K562 (cell line): ENCODE results near the gene HADHB. TPM values are rescaled to one million over a fixed set of nuclear protein-coding genes. Genes with fewer than 3 reads are reported as not detected.

ENCODE experiments used
- C11orf30 ChIP-seq: fragments of 450-650 bp; IDR thresholded peaks from 2 replicates; pipeline ENCODE4 v1.6.1; 2016; ENCODE audit warnings: low read depth, mild to moderate bottlenecking
- ETV1 ChIP-seq: fragments of 450-650 bp; conservative IDR thresholded peaks from 2 replicates; pipeline ENCODE4 v1.6.1; 2016; ENCODE audit warnings: missing genetic modification characterization, control low read depth, low read depth, missing compliant biosample characterization
- FOS ChIP-seq: IDR thresholded peaks from 3 replicates; pipeline ENCODE4 v1.6.1; 2011; ENCODE audit not compliant: insufficient read length; ENCODE audit errors: extremely low read depth
- HDGF ChIP-seq: fragments of 450-650 bp; IDR thresholded peaks from 2 replicates; pipeline ENCODE4 v1.6.1; 2016
- HLTF ChIP-seq: fragments of 450-650 bp; IDR thresholded peaks from 2 replicates; pipeline ENCODE4 v1.6.1; 2016
- SAFB2 ChIP-seq: fragments of 200-400 bp; formaldehyde crosslinking; IDR thresholded peaks from 2 replicates; pipeline ENCODE4 v1.6.1; 2018; ENCODE audit warnings: borderline replicate concordance, low read length, low read depth, moderate library complexity; ENCODE audit not compliant: severe bottlenecking
- SREBF2 ChIP-seq: sonication (generic); formaldehyde crosslinking; IDR thresholded peaks from 2 replicates; pipeline ENCODE4 v1.4.0; 2020; ENCODE audit warnings: mild to moderate bottlenecking, missing genetic modification reagents
- SRSF3 ChIP-seq: fragments of 200-400 bp; formaldehyde crosslinking; IDR thresholded peaks from 2 replicates; pipeline ENCODE4 v1.6.1; 2016; ENCODE audit warnings: mild to moderate bottlenecking, low read length, moderate library complexity; ENCODE audit not compliant: insufficient read depth
- ZNF699 ChIP-seq: fragments of 250-450 bp; sonication (Bioruptor Pico); IDR thresholded peaks from 2 replicates; pipeline ENCODE4 v1.8.0; 2021; ENCODE audit warnings: mild to moderate bottlenecking, moderate library complexity; ENCODE audit not compliant: insufficient replicate concordance
- polyA plus RNA-seq, 8 experiments: library from polyadenylated mRNA; depleted of rRNA in 4 of 8; stranded (reverse) in 5 of 8; unstranded in 3 of 8; fragments of >200 nt; fragmentation: Nextera tagmentation in 2 of 8; fragmentation: Illumina TruSeq in 1 of 8; extraction: Ambion mirVana in 2 of 8; extraction: Trizol in 1 of 8; gene quantifications; 2 replicates each; pipeline versions ENCODE4 v1.2.1 to v1.2.3, GENCODE V29; 2011 to 2014; ENCODE audit warnings: inconsistent platforms in 1 of 8, missing spikeins in 1 of 8
- total RNA-seq, 7 experiments: library from RNA; depleted of rRNA in 6 of 7; stranded (reverse); fragments of >200 nt in 6 of 7; fragmentation: Illumina TruSeq in 2 of 7; extraction: Trizol in 2 of 7; gene quantifications; 2 replicates each; pipeline versions ENCODE4 v1.2.1 to v1.2.3, GENCODE V29; 2011 to 2021; ENCODE audit warnings: low replicate concordance in 1 of 7
- TF ChIP-seq, protein P1 (sequence below): fragments of 250-450 bp; sonication (Bioruptor Pico); IDR thresholded peaks from 2 replicates; pipeline ENCODE4 v1.4.0; 2020; ENCODE audit warnings: mild to moderate bottlenecking
- TF ChIP-seq, protein P2 (sequence below): fragments of 250-450 bp; sonication (Bioruptor Pico); IDR thresholded peaks from 2 replicates; pipeline ENCODE4 v1.8.0; 2022; ENCODE audit warnings: moderate library complexity, mild to moderate bottlenecking, inconsistent platforms
- TF ChIP-seq, protein P3 (sequence below): fragments of 450-650 bp; IDR thresholded peaks from 2 replicates; pipeline ENCODE4 v1.6.1; 2016; ENCODE audit warnings: borderline replicate concordance
- TF ChIP-seq, protein P4 (sequence below): fragments of 200-400 bp; formaldehyde crosslinking; IDR thresholded peaks from 2 replicates; pipeline ENCODE4 v1.6.1; 2017; ENCODE audit warnings: mild to moderate bottlenecking, low read depth, low read length, moderate library complexity
- TF ChIP-seq, protein P5 (sequence below): sonication (generic); formaldehyde crosslinking; IDR thresholded peaks from 2 replicates; pipeline ENCODE4 v1.8.0; 2023; ENCODE audit warnings: mild to moderate bottlenecking, missing genetic modification reagents
- TF ChIP-seq, protein P6 (sequence below): fragments of 250-450 bp; sonication (Bioruptor Pico); IDR thresholded peaks from 2 replicates; pipeline ENCODE4 v1.8.0; 2022; ENCODE audit warnings: inconsistent platforms, mild to moderate bottlenecking, moderate library complexity, borderline replicate concordance
- TF ChIP-seq, protein P7 (sequence below): fragments of 250-450 bp; sonication (Bioruptor Pico); IDR thresholded peaks from 2 replicates; pipeline ENCODE4 v1.8.0; 2021; ENCODE audit warnings: moderate library complexity, mild to moderate bottlenecking, inconsistent platforms

HADHB gene
- total and polyA plus RNA-seq, 9 of the 15 experiments (the other 6 are each of a cell fraction or from before 2014, with no cell fraction given): 67.3 to 199 (median 100) TPM

DNA sequence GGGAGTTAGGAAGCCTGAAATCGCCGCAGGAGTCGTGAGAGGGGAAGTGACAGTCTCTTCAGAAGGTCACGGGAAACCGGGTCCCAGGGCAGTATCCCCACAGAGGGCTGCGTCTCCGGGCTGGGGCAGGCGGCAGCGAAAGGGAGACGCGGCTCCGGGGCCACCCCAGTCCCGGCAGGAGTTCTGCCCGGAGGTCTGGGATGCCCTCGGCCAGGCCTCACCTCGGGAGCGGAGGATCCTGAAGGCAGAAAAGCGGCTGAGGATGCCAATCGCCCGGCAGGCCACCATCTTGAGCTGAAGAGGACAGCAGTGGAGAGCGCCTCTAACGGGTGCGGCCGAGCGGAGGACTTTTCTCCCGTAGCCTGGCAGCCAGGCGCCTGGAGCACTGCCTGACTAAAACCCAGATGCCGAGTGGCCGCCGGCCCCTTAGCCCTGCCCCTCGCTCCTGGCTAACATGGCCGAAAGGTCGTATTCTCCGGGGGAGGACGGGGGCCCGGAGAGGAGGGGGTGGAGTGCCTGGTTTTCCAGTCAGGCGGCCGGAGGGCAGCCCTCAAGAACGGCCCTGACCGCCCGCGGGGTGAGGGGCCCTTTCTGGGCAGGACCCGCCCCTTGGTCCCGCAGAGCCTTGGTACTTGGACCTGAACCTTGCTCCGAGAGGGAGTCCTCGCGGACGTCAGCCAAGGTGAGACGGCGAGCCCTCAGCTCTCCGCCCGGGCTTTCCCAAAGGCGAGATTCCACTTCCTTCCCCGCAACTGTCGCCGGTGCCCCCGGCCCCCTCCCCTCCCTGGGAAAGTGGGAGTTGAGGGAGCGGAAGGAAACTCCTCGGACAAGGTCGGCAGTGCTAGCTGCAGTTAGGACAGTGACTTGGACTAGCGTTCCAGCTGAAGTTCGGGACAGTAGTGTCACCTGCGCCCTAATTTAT lies at the start of gene HADHB, which contains the start of gene HADHA (continued):
- TF ChIP-seq, protein P1, sequence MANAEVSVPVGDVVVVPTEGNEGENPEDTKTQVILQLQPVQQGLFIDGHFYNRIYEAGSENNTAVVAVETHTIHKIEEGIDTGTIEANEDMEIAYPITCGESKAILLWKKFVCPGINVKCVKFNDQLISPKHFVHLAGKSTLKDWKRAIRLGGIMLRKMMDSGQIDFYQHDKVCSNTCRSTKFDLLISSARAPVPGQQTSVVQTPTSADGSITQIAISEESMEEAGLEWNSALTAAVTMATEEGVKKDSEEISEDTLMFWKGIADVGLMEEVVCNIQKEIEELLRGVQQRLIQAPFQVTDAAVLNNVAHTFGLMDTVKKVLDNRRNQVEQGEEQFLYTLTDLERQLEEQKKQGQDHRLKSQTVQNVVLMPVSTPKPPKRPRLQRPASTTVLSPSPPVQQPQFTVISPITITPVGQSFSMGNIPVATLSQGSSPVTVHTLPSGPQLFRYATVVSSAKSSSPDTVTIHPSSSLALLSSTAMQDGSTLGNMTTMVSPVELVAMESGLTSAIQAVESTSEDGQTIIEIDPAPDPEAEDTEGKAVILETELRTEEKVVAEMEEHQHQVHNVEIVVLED (CRISPR knock-in tag): 0 out of 2 replicates have a peak, but pooled peaks have one; percentile 34
- no peak for TF ChIP-seq ZNF699
- TF ChIP-seq, protein P2, sequence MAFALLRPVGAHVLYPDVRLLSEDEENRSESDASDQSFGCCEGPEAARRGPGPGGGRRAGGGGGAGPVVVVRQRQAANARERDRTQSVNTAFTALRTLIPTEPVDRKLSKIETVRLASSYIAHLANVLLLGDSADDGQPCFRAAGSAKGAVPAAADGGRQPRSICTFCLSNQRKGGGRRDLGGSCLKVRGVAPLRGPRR: no peak
- TF ChIP-seq FOS: no peak
- TF ChIP-seq, protein P3, sequence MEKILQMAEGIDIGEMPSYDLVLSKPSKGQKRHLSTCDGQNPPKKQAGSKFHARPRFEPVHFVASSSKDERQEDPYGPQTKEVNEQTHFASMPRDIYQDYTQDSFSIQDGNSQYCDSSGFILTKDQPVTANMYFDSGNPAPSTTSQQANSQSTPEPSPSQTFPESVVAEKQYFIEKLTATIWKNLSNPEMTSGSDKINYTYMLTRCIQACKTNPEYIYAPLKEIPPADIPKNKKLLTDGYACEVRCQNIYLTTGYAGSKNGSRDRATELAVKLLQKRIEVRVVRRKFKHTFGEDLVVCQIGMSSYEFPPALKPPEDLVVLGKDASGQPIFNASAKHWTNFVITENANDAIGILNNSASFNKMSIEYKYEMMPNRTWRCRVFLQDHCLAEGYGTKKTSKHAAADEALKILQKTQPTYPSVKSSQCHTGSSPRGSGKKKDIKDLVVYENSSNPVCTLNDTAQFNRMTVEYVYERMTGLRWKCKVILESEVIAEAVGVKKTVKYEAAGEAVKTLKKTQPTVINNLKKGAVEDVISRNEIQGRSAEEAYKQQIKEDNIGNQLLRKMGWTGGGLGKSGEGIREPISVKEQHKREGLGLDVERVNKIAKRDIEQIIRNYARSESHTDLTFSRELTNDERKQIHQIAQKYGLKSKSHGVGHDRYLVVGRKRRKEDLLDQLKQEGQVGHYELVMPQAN: peak; percentile 82
- no peak for TF ChIP-seq SREBF2
- TF ChIP-seq HDGF: no peak
- peak; percentile 92 for TF ChIP-seq C11orf30
- TF ChIP-seq, protein P4, sequence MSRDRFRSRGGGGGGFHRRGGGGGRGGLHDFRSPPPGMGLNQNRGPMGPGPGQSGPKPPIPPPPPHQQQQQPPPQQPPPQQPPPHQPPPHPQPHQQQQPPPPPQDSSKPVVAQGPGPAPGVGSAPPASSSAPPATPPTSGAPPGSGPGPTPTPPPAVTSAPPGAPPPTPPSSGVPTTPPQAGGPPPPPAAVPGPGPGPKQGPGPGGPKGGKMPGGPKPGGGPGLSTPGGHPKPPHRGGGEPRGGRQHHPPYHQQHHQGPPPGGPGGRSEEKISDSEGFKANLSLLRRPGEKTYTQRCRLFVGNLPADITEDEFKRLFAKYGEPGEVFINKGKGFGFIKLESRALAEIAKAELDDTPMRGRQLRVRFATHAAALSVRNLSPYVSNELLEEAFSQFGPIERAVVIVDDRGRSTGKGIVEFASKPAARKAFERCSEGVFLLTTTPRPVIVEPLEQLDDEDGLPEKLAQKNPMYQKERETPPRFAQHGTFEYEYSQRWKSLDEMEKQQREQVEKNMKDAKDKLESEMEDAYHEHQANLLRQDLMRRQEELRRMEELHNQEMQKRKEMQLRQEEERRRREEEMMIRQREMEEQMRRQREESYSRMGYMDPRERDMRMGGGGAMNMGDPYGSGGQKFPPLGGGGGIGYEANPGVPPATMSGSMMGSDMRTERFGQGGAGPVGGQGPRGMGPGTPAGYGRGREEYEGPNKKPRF: no peak
- no peak; the same call in 1 of the 2 replicates for TF ChIP-seq ETV1 (tag)
- no peak for TF ChIP-seq SAFB2
- TF ChIP-seq, protein P5, sequence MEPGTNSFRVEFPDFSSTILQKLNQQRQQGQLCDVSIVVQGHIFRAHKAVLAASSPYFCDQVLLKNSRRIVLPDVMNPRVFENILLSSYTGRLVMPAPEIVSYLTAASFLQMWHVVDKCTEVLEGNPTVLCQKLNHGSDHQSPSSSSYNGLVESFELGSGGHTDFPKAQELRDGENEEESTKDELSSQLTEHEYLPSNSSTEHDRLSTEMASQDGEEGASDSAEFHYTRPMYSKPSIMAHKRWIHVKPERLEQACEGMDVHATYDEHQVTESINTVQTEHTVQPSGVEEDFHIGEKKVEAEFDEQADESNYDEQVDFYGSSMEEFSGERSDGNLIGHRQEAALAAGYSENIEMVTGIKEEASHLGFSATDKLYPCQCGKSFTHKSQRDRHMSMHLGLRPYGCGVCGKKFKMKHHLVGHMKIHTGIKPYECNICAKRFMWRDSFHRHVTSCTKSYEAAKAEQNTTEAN (CRISPR knock-in tag): no peak; the same call in 1 of the 2 replicates
- TF ChIP-seq, protein P6, sequence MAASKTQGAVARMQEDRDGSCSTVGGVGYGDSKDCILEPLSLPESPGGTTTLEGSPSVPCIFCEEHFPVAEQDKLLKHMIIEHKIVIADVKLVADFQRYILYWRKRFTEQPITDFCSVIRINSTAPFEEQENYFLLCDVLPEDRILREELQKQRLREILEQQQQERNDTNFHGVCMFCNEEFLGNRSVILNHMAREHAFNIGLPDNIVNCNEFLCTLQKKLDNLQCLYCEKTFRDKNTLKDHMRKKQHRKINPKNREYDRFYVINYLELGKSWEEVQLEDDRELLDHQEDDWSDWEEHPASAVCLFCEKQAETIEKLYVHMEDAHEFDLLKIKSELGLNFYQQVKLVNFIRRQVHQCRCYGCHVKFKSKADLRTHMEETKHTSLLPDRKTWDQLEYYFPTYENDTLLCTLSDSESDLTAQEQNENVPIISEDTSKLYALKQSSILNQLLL (CRISPR knock-in tag): no peak
- TF ChIP-seq, protein P7, sequence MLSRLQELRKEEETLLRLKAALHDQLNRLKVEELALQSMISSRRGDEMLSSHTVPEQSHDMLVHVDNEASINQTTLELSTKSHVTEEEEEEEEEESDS (CRISPR knock-in tag): no peak
- TF ChIP-seq SRSF3: 0 out of 2 replicates have a peak, but pooled peaks have one; percentile 67
- TF ChIP-seq HLTF: no peak
